ENCODE measurements around the gene SF3B3.
"Not testable (repeated sequence)": the region's sequence is repeated elsewhere in the genome, so short reads cannot be mapped to it uniquely, and the experiment has no call there.

SF3B3 gene

GRCh38 chr16:70569752-70570151, 46.1 kb downstream of the SF3B3 start:
- no peak for DNase-seq

GRCh38 chr16:70570967-70571570, 47.5 kb downstream of the SF3B3 start:
- no peak for DNase-seq

GRCh38 chr16:70571623-70572022, 48.0 kb downstream of the SF3B3 start:
- DNase-seq: no peak

DNA sequence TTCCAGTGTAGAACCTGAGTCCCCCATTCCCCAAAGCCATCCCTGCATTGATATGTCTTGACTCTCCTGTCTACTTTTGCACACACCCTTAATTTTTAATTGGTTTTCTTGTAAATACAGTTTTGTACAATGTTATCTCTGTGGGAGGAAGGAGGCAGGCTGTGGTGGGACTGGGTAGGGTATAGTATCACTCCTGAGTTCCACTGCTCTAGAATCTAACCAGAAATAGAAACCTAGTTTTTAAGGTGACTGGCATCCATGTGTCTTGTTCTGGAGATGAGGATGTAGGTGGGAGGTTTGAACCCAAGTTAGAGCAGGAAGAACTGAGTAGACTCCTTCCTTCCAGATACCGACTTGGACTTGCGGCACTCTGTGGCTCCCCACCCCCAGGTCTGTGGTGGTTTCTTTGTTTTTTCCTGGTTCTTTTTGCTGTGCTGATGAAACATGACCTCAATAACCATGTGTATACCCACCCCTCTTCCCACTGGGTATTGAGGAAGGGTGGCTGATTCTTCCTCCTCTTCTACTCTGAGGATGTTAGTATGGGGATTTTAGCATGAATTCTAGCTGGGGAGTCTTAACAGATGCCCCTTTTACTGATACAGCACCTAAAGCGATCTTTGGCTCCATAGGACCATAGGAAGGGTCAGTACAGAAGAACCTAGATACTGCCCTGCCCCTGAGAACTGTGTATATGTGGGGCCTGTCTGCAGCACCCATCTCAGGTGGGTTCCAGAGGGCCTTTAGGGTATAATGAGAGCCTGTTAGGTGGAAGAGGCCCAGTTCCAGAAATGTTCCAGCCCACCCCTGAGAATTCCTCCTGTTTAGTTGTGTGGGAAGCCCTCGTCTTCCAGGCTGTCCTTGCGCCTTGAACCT, 48.7 kb downstream of the SF3B3 start:
- DNase-seq: no peak

DNA sequence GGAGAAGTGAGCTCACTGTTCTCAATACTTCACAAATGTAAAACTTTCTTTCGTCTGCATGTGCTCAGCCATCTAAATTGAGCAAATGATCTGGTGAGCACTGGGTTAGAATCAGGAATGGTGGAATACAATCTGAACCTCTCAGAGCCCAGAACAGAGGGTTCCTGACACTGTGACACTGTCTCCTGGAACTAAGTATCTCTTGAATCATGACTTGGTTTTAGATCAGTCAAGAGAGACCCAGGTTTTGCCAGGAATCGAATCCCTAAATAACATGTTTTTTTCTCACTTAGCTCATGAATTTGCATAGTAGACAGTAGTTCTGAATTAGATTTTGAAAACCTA, 49.3 kb downstream of the SF3B3 start:
- no peak for DNase-seq

DNA sequence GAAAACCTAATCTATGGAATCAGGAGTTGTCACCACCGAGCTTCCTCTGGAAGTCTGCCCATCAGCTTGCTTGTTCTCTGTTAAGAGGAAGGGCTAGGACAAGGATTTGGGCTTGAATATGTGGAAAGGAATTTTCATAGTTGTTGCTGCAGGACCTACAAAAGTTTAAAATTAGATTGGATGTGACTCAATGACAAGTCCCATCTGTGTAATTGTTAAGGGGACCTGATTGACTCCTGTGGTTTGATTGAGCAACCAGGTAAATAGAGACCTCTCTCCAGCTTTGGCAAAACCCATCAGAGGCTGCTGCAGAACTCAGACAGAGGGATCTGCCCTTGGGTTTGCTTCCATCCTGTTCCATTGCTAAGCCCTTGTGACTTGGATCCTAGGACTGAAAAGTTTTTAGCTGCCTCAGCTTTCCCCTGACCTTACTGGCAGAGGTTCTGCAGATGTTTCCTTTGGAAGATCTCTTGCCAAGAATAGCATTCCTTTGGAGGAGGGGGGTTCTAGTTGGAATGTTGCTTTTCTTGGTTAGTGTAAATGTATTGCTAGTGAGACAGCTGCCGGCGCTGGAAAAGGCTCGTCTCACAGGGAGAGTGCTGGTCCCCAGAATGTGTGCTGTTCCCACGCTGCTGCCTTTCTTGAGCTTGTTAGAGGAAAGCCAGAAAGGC, 50.0 kb downstream of the SF3B3 start:
- DNase-seq: no peak

- DNase-seq: no peak
These were observed 51.1 kb downstream of the SF3B3 start for GRCh38 chr16:70574595-70575271.

- DNase-seq: no peak
These were observed 51.8 kb downstream of the SF3B3 start for GRCh38 chr16:70575376-70575775.

DNA sequence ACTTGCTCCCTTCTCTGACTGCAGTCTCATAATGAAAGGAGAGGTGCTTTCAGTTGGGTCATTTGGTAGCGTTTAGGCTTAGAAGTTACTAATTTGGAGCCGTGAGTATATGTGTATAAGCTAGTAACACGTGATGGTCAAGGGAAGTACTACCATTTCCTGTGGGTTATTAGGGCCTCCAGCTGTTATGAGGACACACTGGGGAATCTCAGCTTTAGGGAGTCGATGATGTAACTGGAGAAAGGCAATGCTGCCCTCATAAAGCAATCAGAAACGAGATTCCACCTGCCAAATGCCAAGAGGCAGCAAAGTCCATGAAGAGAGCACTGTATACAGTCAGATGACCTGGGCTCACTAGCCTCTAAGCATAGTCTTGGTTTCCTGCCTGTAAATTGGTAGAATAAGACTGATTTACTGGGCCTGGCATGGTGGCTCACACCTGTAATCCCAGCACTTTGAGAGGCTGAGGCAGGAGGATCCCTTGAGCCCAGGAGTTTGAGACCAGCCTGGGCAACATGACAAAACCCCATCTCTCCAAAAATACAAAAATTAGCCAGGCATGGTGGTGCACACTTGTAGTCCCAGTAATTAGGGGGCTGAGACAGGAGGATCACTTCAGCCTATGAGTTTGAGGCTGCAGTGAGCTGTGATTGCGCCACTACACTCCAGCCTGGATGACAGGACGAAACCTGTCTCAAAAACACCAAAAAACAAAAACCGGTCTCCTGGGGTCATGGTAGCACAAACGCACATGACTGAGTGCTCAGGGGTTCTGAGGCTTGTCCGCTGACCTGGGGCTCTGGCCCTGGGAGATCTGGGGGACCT, 53.0 kb downstream of the SF3B3 start:
- no peak for DNase-seq

- no peak for DNase-seq
These were observed 53.7 kb downstream of the SF3B3 start for GRCh38 chr16:70577256-70577698.

DNA sequence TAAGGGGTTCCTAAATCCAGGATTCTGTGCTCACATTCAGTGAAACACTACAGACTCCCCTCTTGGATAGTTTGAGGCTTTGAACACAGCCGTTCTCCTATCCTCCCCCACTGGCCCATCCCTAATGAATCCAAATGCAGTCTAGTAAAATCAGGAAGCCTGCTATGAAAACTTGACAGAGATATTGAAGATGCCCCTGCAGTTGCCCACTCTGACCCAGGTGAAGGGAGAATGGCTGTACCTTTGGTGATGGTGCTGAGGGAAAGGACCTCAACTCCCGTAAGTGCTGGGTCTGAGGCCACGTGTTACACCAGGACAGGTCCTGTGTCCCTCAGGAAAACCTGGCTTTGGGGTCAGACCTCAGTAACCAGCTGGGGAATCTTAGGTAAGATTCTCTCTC, 54.4 kb downstream of the SF3B3 start:
- DNase-seq: no peak

DNA sequence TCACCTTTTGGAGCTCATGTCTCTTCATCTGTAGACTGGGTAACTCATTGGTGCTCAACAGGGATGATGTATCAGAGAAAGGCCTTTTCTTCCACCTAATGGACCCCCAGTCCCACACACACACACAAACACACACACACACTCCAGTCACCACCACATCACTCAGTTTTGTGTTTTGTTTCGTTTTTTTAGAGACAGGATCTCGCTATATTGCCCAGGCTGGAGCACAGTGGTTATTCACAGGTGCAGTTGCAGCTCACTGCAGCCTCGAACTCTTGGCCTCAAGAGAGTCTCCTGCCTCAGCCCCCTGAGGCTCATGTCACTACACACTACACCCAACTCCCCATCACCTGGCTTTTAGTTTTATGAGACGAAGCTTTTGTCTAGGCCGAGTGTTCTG, 55.6 kb downstream of the SF3B3 start:
- no peak for DNase-seq

DNA sequence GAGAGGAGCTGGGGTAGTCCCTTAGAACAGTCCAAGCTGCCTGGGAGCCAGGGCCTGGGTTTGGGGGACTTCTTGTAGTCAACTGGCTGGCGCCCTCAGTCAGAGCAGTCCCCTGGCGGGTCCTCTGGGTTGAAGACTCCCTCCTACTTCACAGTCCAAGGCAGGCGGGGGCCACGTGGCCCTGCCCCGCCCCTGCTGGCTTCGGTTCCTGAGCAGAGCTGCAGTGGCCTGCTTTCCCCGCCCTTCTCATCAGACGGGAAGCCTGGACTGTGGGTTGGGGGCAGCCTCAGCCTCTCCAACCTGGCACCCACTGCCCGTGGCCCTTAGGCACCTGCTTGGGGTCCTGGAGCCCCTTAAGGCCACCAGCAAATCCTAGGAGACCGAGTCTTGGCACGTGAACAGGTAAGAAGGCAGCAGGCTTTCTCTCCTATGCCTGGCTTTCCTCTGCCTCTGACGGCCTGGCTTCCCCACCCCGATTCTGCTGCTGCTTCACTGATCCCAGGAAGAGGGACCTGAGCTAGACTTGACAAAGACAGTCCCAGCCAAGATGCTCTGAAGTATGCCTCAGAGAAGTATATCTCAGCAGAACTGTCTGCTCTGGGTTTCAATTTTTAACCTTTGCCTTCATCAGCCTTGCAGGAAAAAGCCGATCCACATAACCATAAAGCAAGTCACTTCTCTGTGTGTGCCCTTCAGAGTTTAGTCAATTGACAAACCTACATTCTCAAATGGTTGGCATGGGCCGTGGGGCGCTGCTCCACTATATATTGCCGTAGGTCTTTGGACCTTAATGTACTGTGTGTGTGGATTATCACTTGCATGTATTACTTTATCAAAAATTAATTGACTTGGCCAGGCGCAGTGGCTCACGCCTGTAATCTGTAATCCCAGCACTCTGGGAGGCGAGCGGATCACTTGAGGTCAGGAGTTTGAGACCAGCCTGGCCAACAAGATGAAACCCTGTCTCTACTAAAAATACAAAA, 56.3 kb downstream of the SF3B3 start:
- no peak for DNase-seq

DNA sequence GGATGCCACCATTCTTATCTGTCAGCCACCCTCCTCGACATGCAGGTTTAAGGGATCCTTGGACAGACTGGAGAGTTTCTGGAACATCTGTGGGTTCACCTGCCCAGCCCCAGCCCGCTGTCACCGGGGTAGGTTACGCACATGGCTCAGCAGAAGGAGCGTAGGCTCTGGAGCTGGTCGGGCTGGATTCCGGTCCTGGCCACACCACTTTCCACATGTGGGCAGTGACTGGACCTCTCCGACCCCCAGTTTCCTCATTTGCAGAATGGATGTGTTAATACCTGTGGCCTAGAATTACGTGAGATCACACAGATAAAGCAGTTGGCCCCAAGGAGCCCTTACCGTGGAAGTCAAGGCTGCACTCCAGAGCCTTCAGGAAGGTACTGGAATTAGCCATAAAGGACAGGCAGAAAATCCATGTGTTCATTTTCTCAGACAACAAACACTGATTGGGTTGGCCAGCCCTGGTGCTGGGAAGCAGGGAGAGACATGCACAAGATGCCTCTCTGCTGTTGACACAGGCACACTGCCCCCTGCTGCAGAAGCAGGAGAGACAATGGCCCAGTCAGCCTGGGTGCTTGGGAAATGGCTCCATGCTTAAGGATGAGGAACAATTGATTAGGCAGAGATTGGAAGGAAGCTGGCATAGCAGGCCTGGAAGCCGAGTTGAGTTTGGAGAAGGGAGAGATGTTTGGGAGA, 58.8 kb downstream of the SF3B3 start:
- DNase-seq: no peak

DNA sequence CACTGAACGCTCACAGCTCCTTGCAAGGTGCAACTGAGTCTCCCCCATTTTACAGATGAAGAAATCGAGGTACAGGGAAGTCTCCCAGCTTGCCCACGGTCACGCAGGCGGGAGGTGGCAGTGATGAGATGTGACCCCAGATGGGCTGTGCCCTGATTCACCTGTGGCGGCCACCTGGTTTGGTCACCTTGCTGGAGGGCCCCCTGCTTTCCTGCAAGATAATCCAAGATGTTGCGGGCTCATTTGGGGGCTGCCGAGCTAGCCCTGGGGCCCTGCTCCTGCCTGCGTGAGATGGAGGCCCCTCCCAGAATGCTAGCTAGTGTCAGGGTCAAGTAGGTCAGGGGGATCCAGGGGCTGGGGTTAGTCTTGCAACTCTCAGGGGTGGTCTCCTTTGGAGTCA, 63.1 kb downstream of the SF3B3 start:
- DNase-seq: no peak

- DNase-seq: no peak
These were observed 64.9 kb downstream of the SF3B3 start for GRCh38 chr16:70588565-70588964.

GRCh38 chr16:70589416-70589815, 65.8 kb downstream of the SF3B3 start:
- DNase-seq: not testable (repeated sequence)

- DNase-seq: no peak
These were observed 66.4 kb downstream of the SF3B3 start for GRCh38 chr16:70589998-70590471.

DNA sequence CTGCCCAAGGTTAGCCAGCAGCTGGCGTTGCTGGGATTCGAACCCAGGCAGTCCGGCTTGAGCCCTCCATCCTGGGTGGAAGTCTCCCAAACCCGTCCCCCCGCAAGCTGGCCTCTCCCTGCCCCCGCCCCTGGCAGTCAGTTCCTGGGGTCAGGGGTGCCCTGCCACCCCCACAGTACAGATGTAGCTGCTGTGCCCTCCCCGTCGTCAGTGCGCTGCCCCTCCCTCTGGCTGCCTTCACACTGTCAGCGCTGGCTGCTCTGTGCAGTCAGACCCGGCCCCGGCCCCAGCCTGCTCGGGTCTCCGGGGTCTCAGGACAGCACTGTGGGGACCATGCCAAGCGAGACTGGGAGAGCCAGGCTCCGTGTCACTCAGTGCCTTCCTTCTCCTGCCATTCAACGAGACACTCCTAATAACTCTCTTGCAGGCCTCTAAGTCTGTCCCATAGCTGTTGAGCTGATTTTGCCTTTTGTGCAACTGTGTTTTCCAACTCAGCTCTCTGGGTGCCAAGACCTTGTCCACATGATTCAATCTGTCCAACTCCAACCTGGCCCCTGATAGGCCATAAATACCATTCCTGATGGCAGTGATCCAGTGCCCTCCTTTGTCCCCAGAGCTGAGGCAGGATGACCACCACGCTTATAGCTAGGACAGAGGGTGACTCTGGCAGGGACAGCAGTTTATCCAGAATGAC, 67.3 kb downstream of the SF3B3 start:
- no peak for DNase-seq

DNA sequence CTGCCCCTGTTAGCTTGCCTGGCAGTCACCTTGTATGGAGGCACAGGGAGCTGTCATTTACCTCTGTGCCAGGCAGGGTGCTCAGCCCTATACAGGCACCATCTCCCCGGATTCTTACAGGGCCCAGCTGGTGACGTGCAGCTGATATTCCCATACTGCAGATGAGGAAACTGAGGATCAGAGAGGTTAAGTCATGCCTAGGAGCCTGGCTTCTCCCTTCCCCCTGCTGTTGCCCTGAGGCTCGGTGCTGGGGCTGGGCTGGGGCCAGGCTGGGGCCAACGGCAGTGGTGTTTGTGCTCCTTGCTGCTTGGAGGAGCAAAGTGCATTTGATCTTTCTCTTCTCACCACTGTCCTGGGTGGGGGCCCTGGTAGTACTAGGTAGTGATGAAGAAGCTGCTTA, 68.0 kb downstream of the SF3B3 start:
- no peak for DNase-seq

Measured in GDM1 (cell line).